Left ventricle myocardium inferior (tissue), 1 donor: ENCODE data around the gene TENT5C. TPM values are rescaled to one million over a fixed set of nuclear protein-coding genes. Genes with fewer than 3 reads are reported as not detected.
A peak's percentile ranks its signal among the peaks of the same experiment; 100 is the strongest.

ENCODE experiments used
- DNase-seq: peaks from one replicate; pipeline ENCODE4 v3.0.0-alpha.2; 2020
- H3K27ac ChIP-seq: fragments of 200-600 bp; replicated peaks from 2 replicates; pipeline ENCODE4 v1.8.0; 2021
- H3K27me3 ChIP-seq: fragments of 200-600 bp; 2 replicates; pipeline ENCODE4 v1.8.0; 2021; ENCODE audit warnings: low read depth
- H3K36me3 ChIP-seq: fragments of 200-600 bp; 2 replicates; pipeline ENCODE4 v1.8.0; 2021
- H3K4me1 ChIP-seq: fragments of 200-600 bp; 2 replicates; pipeline ENCODE4 v1.8.0; 2021
- H3K4me3 ChIP-seq: fragments of 200-600 bp; 2 replicates; pipeline ENCODE4 v1.8.0; 2021; ENCODE audit warnings: mild to moderate bottlenecking, moderate library complexity
- H3K9me3 ChIP-seq: fragments of 200-600 bp; replicated peaks from 2 replicates; pipeline ENCODE4 v1.8.0; 2021
- intact Hi-C: fragments of 100-400 bp; cut with micrococcal nuclease; formaldehyde crosslinking; loops from one replicate; pipeline ENCODE4 v1.11.0; 2022
- total RNA-seq: library from RNA; stranded (reverse); fragmentation: NEBNext Ultra II Directional; extraction: Animal tissue kit (Norgen Biotek cat#: 25700); gene quantifications from one replicate; pipeline ENCODE4 v1.2.1, GENCODE V29; 2021
- TF ChIP-seq, protein P1 (sequence below): fragments of 200-600 bp; IDR thresholded peaks from 2 replicates; pipeline ENCODE4 v1.8.0; 2021; ENCODE audit warnings: antibody characterized with exemption, mild to moderate bottlenecking, borderline replicate concordance
- donor health status: DM: no; HTN: yes; CAD: no; lungs with severe emphysema.

The TENT5C gene
- total RNA-seq, 1 donor from 2014 or later: 14.9 TPM

- TF ChIP-seq, protein P1, sequence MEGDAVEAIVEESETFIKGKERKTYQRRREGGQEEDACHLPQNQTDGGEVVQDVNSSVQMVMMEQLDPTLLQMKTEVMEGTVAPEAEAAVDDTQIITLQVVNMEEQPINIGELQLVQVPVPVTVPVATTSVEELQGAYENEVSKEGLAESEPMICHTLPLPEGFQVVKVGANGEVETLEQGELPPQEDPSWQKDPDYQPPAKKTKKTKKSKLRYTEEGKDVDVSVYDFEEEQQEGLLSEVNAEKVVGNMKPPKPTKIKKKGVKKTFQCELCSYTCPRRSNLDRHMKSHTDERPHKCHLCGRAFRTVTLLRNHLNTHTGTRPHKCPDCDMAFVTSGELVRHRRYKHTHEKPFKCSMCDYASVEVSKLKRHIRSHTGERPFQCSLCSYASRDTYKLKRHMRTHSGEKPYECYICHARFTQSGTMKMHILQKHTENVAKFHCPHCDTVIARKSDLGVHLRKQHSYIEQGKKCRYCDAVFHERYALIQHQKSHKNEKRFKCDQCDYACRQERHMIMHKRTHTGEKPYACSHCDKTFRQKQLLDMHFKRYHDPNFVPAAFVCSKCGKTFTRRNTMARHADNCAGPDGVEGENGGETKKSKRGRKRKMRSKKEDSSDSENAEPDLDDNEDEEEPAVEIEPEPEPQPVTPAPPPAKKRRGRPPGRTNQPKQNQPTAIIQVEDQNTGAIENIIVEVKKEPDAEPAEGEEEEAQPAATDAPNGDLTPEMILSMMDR: no peak
- no peaks in the 10 kb centered on the region for H3K36me3 ChIP-seq
- H3K4me3 ChIP-seq: no peak overlapping the region
- peaks cover 47% of the 10 kb centered on the region for H3K4me1 ChIP-seq
- intact Hi-C loops: no loop called here
- peak; percentile 23 for DNase-seq
- no peaks in the 10 kb centered on the region for H3K9me3 ChIP-seq
- no peaks in the 10 kb centered on the region for H3K27me3 ChIP-seq
- peak overlapping the region; percentile 80 for H3K27ac ChIP-seq
Observed at GRCh38 chr1:117669572-117669971, 63.7 kb downstream of the TENT5C start.

GRCh38 chr1:117670976-117671780 lies 65.3 kb downstream of the TENT5C start:
- intact Hi-C loops: no loop called here
- Histone ChIP-seq H3K4me1 (peaks cover 61% of the 10 kb centered on the region), H3K36me3 (no peaks in the 10 kb centered on the region), H3K27me3 (no peaks in the 10 kb centered on the region), H3K4me3 (no peak overlapping the region), H3K9me3 (no peaks in the 10 kb centered on the region), H3K27ac (peak overlapping the region; percentile 80)
- TF ChIP-seq, protein P1: no peak
- no peak for DNase-seq

DNA sequence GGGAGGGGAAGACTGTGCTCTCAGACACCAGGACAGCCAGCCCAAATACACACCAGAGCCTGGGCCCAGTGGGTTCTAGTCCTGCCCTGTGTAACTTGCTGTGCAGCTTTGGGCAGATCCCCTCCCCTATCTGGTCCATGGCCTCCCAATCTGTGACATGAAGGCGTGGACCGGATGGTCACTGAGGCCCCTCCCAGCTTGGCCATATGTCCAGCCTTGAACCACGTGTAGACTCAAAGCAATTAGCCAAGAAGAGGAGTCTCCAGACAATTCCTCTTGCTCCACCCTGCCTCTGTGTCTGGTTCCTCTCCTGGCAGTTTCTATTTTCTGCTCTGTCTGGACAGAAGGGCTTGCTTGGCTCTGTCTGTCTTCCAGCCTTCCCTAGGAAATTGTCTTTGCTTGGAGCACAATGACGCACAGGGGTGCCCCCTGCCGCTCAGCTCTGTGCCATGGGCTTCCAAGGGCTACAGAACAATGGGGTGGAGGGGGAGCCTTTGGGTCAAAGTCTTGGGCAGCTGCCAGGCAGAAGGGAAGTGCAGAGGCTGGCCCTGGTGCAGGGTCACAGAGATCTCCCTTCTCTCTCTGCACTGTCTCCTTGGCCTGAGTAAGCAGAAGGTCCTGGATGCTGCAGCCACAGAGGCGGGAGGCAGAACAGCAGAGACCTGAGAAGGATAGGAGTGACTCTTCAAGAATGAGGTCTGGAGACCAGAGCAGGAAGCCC lies 66.1 kb downstream of the TENT5C start:
- Histone ChIP-seq H3K27ac (peak overlapping the region; percentile 80), H3K9me3 (no peaks in the 10 kb centered on the region), H3K27me3 (no peaks in the 10 kb centered on the region), H3K4me3 (no peak overlapping the region), H3K36me3 (no peaks in the 10 kb centered on the region), H3K4me1 (peaks cover 68% of the 10 kb centered on the region)
- intact Hi-C loops: no loop called here
- TF ChIP-seq, protein P1: peak; percentile 44
- peak; percentile 70 for DNase-seq

DNA sequence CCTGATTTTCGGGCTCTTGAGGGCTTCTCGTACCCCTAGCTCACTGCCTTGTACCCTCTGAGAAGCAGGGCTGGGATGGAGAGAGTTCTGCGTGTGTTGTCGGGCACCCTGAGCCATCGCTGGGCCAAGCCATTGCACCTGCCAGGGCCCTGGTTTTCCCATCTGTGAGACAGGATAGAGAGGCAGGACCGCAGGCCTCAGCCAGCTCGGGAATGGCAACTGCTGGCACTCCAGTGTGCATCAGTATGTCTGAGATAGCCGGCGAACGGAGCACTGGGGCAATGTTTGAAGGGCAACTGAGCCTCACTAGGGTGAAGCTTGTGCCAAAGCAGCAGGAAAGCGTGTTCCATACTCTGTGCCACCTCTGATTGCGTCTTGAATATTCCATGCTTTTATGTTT lies 66.9 kb downstream of the TENT5C start:
- H3K9me3 ChIP-seq: no peaks in the 10 kb centered on the region
- intact Hi-C loops: no loop called here
- H3K4me1 ChIP-seq: peaks cover 76% of the 10 kb centered on the region
- no peaks in the 10 kb centered on the region for H3K36me3 ChIP-seq
- peak; percentile 55 for DNase-seq
- H3K27me3 ChIP-seq: no peaks in the 10 kb centered on the region
- no peak overlapping the region for H3K4me3 ChIP-seq
- TF ChIP-seq, protein P1: no peak
- H3K27ac ChIP-seq: peak overlapping the region; percentile 80

GRCh38 chr1:117673405-117673804 lies 67.6 kb downstream of the TENT5C start:
- TF ChIP-seq, protein P1: no peak
- Histone ChIP-seq H3K36me3 (no peaks in the 10 kb centered on the region), H3K4me1 (peaks cover 82% of the 10 kb centered on the region), H3K27ac (peak overlapping the region; percentile 80), H3K27me3 (no peaks in the 10 kb centered on the region), H3K9me3 (no peaks in the 10 kb centered on the region), H3K4me3 (no peak overlapping the region)
- no peak for DNase-seq
- intact Hi-C loops: no loop called here
